Activated CD8-positive, alpha-beta memory T cell treated with anti-CD3 and anti-CD28 coated beads for 36 hours (primary cell): ENCODE data around the gene MFSD2A. TPM values are rescaled to one million over a fixed set of nuclear protein-coding genes. Genes with fewer than 3 reads are reported as not detected.
"Not testable (repeated sequence)": the region's sequence is repeated elsewhere in the genome, so short reads cannot be mapped to it uniquely, and the experiment has no call there.

Experiments
- CTCF ChIA-PET: fragments of 350-600 bp; sonication (Branson Sonifier 250); formaldehyde crosslinking; loops from one replicate; lab custom pipeline; 2021; ENCODE audit warnings: antibody characterized with exemption; lab: Charles Lee
- POLR2A ChIA-PET: fragments of 350-600 bp; sonication (Branson Sonifier 250); formaldehyde crosslinking; loops from one replicate; lab custom pipeline; 2021; ENCODE audit warnings: antibody characterized with exemption; lab: Charles Lee
- total RNA-seq, 2 experiments: library from RNA; stranded (reverse); gene quantifications; one replicate each; pipeline ENCODE4 v1.2.3, GENCODE V29; 2021

Gene MFSD2A
- total RNA-seq, 2 experiments from 2014 or later = 23.7 to 24.0 TPM

GRCh38 chr1:39958403-39959200, 3.7 kb downstream of the MFSD2A start:
- ChIA-PET POLR2A (interaction anchor here (0.6 kb wide), 1 partner anchor 481 kb away, joined by 4 read pairs; no protein-coding TSS in a partner anchor), CTCF (interaction anchor here (0.6 kb wide), 1 partner anchor 35 kb away, joined by 3 read pairs; no protein-coding TSS in a partner anchor)

- CTCF ChIA-PET = no interaction called here
- POLR2A ChIA-PET = no interaction called here
Observed at GRCh38 chr1:39959651-39960333, 4.8 kb downstream of the MFSD2A start.

GRCh38 chr1:39960431-39960958, 5.5 kb downstream of the MFSD2A start:
- POLR2A ChIA-PET = no interaction called here

GRCh38 chr1:39962450-39962825, 7.5 kb downstream of the MFSD2A start:
- ChIA-PET POLR2A (no interaction called here), CTCF (interaction anchor here (0.8 kb wide), 1 partner anchor 60 kb away, joined by 3 read pairs; no protein-coding TSS in a partner anchor)

More at GRCh38 chr1:39960431-39960958, 5.5 kb downstream of the MFSD2A start:
- CTCF ChIA-PET = no interaction called here

GRCh38 chr1:39962964-39963363, 8.0 kb downstream of the MFSD2A start:
- POLR2A ChIA-PET, CTCF ChIA-PET: not testable (repeated sequence)

- CTCF ChIA-PET = interaction anchor here (1.5 kb wide), 1 partner anchor 9 kb away, joined by 4 read pairs; no protein-coding TSS in a partner anchor
- POLR2A ChIA-PET = no interaction called here
Observed at GRCh38 chr1:39964552-39964951, 9.6 kb downstream of the MFSD2A start.

GRCh38 chr1:39965044-39965443, 10.1 kb downstream of the MFSD2A start:
- ChIA-PET CTCF (interaction anchor here (1.5 kb wide), 1 partner anchor 9 kb away, joined by 4 read pairs; no protein-coding TSS in a partner anchor), POLR2A (no interaction called here)

- CTCF ChIA-PET = no interaction called here
- POLR2A ChIA-PET = no interaction called here
Observed at GRCh38 chr1:39969048-39969447, 14.1 kb downstream of the MFSD2A start.

- POLR2A ChIA-PET = no interaction called here
Observed at GRCh38 chr1:39969531-39970270, 14.8 kb downstream of the MFSD2A start.

GRCh38 chr1:39970274-39970673, 15.3 kb downstream of the MFSD2A start:
- ChIA-PET POLR2A (no interaction called here), CTCF (interaction anchor here (0.5 to 5.3 kb wide), 2 partner anchors 30 to 52 kb away, joined by 3 to 49 read pairs; no protein-coding TSS in a partner anchor)

More at GRCh38 chr1:39969531-39970270, 14.8 kb downstream of the MFSD2A start:
- CTCF ChIA-PET = interaction anchor here (0.5 kb wide), 1 partner anchor 31 kb away, joined by 3 read pairs; no protein-coding TSS in a partner anchor

- CTCF ChIA-PET = interaction anchor here (3.7 to 5.3 kb wide), 2 partner anchors 52 to 69 kb away, joined by 13 to 49 read pairs; partner anchors contain the start of gene MYCL
- POLR2A ChIA-PET = interaction anchor here (0.9 kb wide), 1 partner anchor 72 kb away, joined by 3 read pairs; no protein-coding TSS in a partner anchor
Observed at GRCh38 chr1:39971138-39971537, 16.2 kb downstream of the MFSD2A start.

GRCh38 chr1:39973503-39974135, 18.7 kb downstream of the MFSD2A start:
- CTCF ChIA-PET = interaction anchor here (0.5 to 5.3 kb wide), 11 partner anchors 8 to 983 kb away, joined by 3 to 49 read pairs (median 4); partner anchors contain the start of gene MYCL
- POLR2A ChIA-PET = interaction anchor here (0.6 kb wide), 1 partner anchor 159 kb away, joined by 3 read pairs; no protein-coding TSS in a partner anchor

GRCh38 chr1:39976732-39977131, 21.8 kb downstream of the MFSD2A start:
- CTCF ChIA-PET = interaction anchor here (1.8 kb wide), 1 partner anchor 57 kb away, joined by 5 read pairs; no protein-coding TSS in a partner anchor

GRCh38 chr1:39977202-39977601, 22.3 kb downstream of the MFSD2A start:
- CTCF ChIA-PET = interaction anchor here (1.8 kb wide), 1 partner anchor 57 kb away, joined by 5 read pairs; no protein-coding TSS in a partner anchor
- POLR2A ChIA-PET = no interaction called here

More at GRCh38 chr1:39976732-39977131, 21.8 kb downstream of the MFSD2A start:
- POLR2A ChIA-PET = no interaction called here

GRCh38 chr1:39979654-39980053, 24.7 kb downstream of the MFSD2A start:
- POLR2A ChIA-PET = no interaction called here
- CTCF ChIA-PET = interaction anchor here (1.0 kb wide), 2 partner anchors 22 to 60 kb away, joined by 4 read pairs; no protein-coding TSS in a partner anchor

GRCh38 chr1:39980555-39981313, 25.8 kb downstream of the MFSD2A start:
- POLR2A ChIA-PET = no interaction called here
- CTCF ChIA-PET = interaction anchor here (1.0 kb wide), 2 partner anchors 21 to 61 kb away, joined by 4 read pairs; no protein-coding TSS in a partner anchor

- ChIA-PET POLR2A (no interaction called here), CTCF (interaction anchor here (0.6 kb wide), 1 partner anchor 18 kb away, joined by 3 read pairs; no protein-coding TSS in a partner anchor)
Observed at GRCh38 chr1:39981385-39981784, 26.4 kb downstream of the MFSD2A start.
